Loucy (cell line): Measurements from ENCODE around the gene KDSR.
A peak's percentile ranks its signal among the peaks of the same experiment; 100 is the strongest.

ENCODE experiments used
- H2AFZ ChIP-seq: fragments of 200-600 bp; sonication (generic); 2 replicates; pipeline ENCODE4 v1.6.0; 2016; ENCODE audit warnings: antibody characterized with exemption, mild to moderate bottlenecking, low read length, moderate library complexity
- H3F3A ChIP-seq: fragments of 200-600 bp; 2 replicates; pipeline ENCODE4 v1.6.0; 2016; ENCODE audit warnings: antibody characterized with exemption, low read depth, mild to moderate bottlenecking
- H3K27me3 ChIP-seq: fragments of 200-600 bp; sonication (generic); 2 replicates; pipeline ENCODE4 v1.6.1; 2014; ENCODE audit warnings: low read length, mild to moderate bottlenecking; ENCODE audit not compliant: insufficient read depth, poor library complexity, severe bottlenecking
- H3K36me3 ChIP-seq: fragments of 200-600 bp; sonication (generic); 2 replicates; pipeline ENCODE4 v1.6.1; 2016; ENCODE audit warnings: low read length; ENCODE audit not compliant: insufficient read depth
- H3K4me1 ChIP-seq: fragments of 200-600 bp; sonication (generic); 2 replicates; pipeline ENCODE4 v1.5.1; 2014; ENCODE audit warnings: low read length, mild to moderate bottlenecking; ENCODE audit not compliant: insufficient read depth, poor library complexity, severe bottlenecking
- H3K4me2 ChIP-seq: fragments of 200-600 bp; sonication (generic); 2 replicates; pipeline ENCODE4 v1.6.0; 2014; ENCODE audit warnings: antibody characterized with exemption, low read length, low read depth, mild to moderate bottlenecking; ENCODE audit not compliant: poor library complexity, severe bottlenecking
- H3K4me3 ChIP-seq: fragments of 200-600 bp; sonication (generic); 2 replicates; pipeline ENCODE4 v1.5.1; 2014; ENCODE audit warnings: low read length, mild to moderate bottlenecking, mixed read lengths; ENCODE audit not compliant: poor library complexity, severe bottlenecking
- H3K79me2 ChIP-seq: fragments of 200-600 bp; sonication (generic); 2 replicates; pipeline ENCODE4 v1.6.1; 2014; ENCODE audit warnings: low read length; ENCODE audit not compliant: insufficient read depth
- H3K9ac ChIP-seq: fragments of 200-600 bp; sonication (generic); 2 replicates; pipeline ENCODE4 v1.6.0; 2014; ENCODE audit warnings: mild to moderate bottlenecking, low read depth, low read length, moderate library complexity; ENCODE audit not compliant: poor library complexity, severe bottlenecking
- H3K9me2 ChIP-seq: fragments of 200-600 bp; sonication (generic); replicated peaks from 2 replicates; pipeline ENCODE4 v1.6.1; 2016; ENCODE audit warnings: low read depth, low read length, mixed read lengths
- H3K9me3 ChIP-seq: fragments of 200-600 bp; sonication (generic); 2 replicates; pipeline ENCODE4 v1.6.1; 2014; ENCODE audit warnings: mild to moderate bottlenecking, antibody characterized with exemption, low read length, low read depth; ENCODE audit not compliant: insufficient read depth
- H4K20me1 ChIP-seq: fragments of 200-600 bp; sonication (generic); 2 replicates; pipeline ENCODE4 v1.6.0; 2014; ENCODE audit warnings: antibody characterized with exemption, low read length, mild to moderate bottlenecking; ENCODE audit not compliant: insufficient read depth, poor library complexity, severe bottlenecking
- EZH2phosphoT487 ChIP-seq: fragments of 200-600 bp; IDR thresholded peaks from 2 replicates; pipeline ENCODE4 v1.6.1; 2018; ENCODE audit warnings: antibody characterized with exemption, mild to moderate bottlenecking, moderate library complexity, borderline replicate concordance
- TF ChIP-seq, protein P1 (sequence below): fragments of 200-600 bp; sonication (generic); conservative IDR thresholded peaks from 2 replicates; pipeline ENCODE4 v1.5.1; 2014; ENCODE audit warnings: mild to moderate bottlenecking, antibody characterized with exemption, low read length

Gene KDSR

DNA sequence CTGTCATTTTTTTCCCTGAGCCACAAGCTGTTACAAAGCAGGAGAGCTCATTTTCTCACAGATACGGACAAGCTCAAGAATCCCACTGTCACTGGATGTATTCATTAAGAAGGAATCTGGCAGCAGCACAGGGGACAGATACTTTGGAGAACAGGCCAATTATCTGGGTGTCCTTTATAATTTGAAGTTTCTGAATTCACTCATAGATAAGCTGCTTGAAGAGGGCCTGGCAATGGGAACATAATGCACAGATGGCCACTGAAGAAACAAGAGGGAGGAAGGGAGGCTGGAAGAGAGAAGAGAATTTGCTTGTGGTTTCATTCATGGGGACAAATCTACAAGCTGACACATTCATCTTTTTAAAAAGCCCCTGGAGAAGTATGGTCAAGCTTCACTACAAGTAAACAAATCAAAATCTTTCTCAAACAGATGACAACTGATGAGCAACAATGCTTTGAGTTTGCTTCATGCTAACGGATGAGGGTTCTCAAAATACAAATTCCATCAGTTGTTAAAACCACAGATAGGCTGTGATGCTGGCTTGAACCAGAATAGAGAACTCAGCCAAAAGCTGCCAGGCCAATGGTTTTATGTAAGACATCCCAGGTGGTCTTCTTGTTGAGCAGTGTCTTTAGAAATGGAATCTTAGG is 59.3 kb downstream of the KDSR start:
- H3K4me1 ChIP-seq: peaks cover 61% of the 10 kb centered on the region

GRCh38 chr18:63306819-63307550 is 60.0 kb downstream of the KDSR start:
- Histone ChIP-seq H3K27me3 (no peaks in the 10 kb centered on the region), H3K9me3 (no peaks in the 10 kb centered on the region), H3F3A (no peaks in the 10 kb centered on the region; the same call in 1 of the 2 replicates), H3K79me2 (peaks cover 96% of the 10 kb centered on the region), H3K4me3 (no peak overlapping the region), H3K9me2 (no peaks in the 10 kb centered on the region), H3K9ac (no peak overlapping the region), H3K4me2 (peak overlapping the region; percentile 24), H2AFZ (no peak overlapping the region), H3K36me3 (no peaks in the 10 kb centered on the region), H4K20me1 (peaks cover 35% of the 10 kb centered on the region), H3K4me1 (peaks cover 60% of the 10 kb centered on the region)
- TF ChIP-seq EZH2phosphoT487: no peak
- TF ChIP-seq, protein P1, sequence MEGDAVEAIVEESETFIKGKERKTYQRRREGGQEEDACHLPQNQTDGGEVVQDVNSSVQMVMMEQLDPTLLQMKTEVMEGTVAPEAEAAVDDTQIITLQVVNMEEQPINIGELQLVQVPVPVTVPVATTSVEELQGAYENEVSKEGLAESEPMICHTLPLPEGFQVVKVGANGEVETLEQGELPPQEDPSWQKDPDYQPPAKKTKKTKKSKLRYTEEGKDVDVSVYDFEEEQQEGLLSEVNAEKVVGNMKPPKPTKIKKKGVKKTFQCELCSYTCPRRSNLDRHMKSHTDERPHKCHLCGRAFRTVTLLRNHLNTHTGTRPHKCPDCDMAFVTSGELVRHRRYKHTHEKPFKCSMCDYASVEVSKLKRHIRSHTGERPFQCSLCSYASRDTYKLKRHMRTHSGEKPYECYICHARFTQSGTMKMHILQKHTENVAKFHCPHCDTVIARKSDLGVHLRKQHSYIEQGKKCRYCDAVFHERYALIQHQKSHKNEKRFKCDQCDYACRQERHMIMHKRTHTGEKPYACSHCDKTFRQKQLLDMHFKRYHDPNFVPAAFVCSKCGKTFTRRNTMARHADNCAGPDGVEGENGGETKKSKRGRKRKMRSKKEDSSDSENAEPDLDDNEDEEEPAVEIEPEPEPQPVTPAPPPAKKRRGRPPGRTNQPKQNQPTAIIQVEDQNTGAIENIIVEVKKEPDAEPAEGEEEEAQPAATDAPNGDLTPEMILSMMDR: no peak

More for the DNA sequence above, 59.3 kb downstream of the KDSR start:
- Histone ChIP-seq H3K9me3 (no peaks in the 10 kb centered on the region), H3K9ac (no peak overlapping the region), H3K36me3 (no peaks in the 10 kb centered on the region), H3K79me2 (peaks cover 96% of the 10 kb centered on the region), H4K20me1 (peaks cover 40% of the 10 kb centered on the region), H3K4me3 (no peak overlapping the region), H2AFZ (no peak overlapping the region), H3K9me2 (no peaks in the 10 kb centered on the region), H3K4me2 (peak overlapping the region; percentile 24), H3F3A (no peaks in the 10 kb centered on the region; the same call in 1 of the 2 replicates), H3K27me3 (no peaks in the 10 kb centered on the region)
- TF ChIP-seq, protein P1: no peak
- TF ChIP-seq EZH2phosphoT487: no peak

DNA sequence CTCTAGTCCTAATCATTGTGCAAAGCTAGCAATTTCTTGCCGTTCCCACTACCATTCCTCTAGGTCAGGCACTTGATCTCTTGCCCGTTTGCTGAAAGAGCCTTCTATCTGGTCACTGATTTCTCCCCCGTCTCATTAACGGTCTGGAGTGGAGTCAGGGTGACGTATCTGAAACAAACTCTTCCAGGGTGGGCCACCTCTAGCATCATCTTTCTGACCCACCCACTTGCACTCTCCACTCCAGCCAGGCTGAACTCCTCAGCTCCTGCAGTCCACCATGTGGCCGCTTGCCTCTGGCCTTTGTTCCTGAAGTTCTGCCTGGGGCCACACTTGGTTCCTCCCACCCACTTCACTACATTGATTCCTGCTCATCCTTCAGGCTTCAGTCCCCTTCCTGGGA is 60.8 kb downstream of the KDSR start:
- TF ChIP-seq, protein P1: no peak
- no peak for TF ChIP-seq EZH2phosphoT487
- H3K27me3 ChIP-seq: no peaks in the 10 kb centered on the region
- no peaks in the 10 kb centered on the region for H3K9me3 ChIP-seq
- H3K79me2 ChIP-seq: peaks cover 96% of the 10 kb centered on the region
- H3K36me3 ChIP-seq: no peaks in the 10 kb centered on the region; the same call in 1 of the 2 replicates
- H4K20me1 ChIP-seq: peaks cover 28% of the 10 kb centered on the region
- peak overlapping the region; percentile 7 for H3K4me2 ChIP-seq
- no peaks in the 10 kb centered on the region; the same call in 1 of the 2 replicates for H3F3A ChIP-seq
- H3K4me1 ChIP-seq: peaks cover 53% of the 10 kb centered on the region
- no peaks in the 10 kb centered on the region for H3K9me2 ChIP-seq
- no peak overlapping the region for H2AFZ ChIP-seq
- H3K4me3 ChIP-seq: no peak overlapping the region
- no peak overlapping the region for H3K9ac ChIP-seq
